Colon (tissue), 2 donors: ENCODE measurements around the gene TNS1.

Source experiments
- FAIRE-seq: peaks from 2 replicates; lab custom pipeline; 2012; peaks lifted over from hg19 to GRCh38; lab: Jason Lieb, UNC
- donor health status: control.
- donor health status: control.

The TNS1 gene

DNA sequence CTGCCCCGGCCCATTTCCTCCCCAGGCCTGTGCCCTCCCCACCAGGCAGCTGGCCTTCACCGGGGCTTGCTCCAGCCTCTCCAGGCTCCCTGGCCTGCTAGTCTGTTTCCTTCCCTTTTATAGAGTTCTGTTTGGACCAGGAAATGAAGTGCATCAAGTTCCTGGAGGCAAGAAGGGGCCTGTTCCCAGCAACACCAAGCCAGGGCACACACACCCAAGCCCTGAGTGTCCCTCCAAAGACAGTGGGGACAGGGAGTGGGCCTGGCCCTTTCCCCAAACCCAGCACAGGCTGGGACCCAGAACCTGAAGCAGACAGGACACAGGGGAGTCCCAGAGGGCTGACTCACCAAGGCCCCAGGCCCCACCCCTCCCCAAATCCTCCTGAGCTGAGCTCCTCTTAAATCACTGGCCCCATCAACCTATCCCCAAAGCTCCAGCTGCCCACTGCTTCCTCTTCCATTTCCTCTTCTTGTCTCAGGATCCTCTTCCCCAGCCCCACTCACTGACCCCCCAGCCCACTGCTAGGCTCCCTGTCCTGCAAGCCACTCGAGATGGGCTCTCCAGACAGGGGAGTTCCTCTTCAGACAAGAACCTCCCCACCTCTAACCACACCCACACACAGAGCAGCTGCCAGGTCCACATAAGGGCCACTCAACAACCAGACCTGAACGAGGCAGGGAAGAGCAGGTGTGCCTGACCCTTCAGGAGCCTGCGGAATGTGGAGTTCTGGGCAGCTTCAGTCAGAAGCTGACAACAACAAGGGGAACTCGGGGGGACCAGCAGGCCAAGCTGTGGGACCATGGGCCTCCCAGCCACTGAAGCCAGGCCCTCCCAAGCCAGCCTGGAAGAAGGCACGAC is 74.2 kb downstream of the TNS1 start:
- FAIRE-seq = no peak

DNA sequence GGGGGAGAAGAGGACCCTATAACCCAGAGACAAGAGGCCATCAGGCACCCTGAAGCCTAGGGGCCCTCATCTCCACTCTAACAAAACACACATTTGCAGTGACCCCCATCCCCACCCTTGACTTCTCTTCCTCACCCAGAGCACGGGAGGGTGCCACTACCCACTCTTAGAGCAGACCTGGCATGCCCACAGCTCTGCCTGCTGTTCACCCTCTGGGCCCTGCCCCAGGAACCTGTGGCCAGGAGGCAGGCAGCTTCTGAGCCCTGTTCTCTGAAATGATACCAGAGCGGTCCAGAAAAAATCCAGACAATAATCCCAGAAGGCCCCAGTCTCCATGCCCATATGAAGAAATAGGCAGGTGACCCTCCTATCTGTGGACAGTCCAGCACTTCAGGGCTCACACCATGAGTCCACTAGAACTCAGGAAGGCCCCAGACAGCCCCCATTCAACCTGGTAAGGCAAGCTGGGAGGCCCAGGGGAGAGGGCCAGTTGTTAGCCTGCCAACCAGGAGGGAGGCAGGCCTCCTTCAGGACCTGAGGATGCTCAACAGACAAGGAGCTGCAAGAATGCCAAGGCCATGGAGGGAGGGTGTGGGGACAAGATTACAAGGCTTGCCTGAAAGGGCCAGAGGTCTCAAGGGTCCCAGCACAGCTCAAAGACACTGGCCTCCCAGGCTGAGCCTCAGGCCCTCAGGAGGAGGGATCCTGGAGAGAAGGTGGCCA is 75.0 kb downstream of the TNS1 start:
- no peak for FAIRE-seq

DNA sequence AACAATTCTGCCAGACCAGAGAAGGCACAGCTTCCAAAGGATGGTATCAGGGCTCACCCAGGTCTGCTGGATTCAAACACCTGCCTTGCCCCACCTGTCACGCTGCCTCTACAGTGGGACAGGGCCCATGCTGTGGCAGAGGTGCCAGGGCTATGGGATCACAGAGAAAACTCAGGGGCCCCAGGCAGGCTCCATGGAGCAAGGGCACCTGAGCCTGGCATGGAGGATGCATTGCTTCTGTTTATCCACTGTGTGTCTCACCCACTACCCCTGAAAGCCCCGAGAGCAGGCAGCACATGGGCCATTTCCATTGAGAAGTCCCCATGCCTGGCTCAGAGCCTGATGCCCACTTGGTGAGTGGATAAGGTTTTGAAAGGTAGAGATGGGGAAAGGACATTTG is 76.0 kb downstream of the TNS1 start:
- FAIRE-seq = no peak

DNA sequence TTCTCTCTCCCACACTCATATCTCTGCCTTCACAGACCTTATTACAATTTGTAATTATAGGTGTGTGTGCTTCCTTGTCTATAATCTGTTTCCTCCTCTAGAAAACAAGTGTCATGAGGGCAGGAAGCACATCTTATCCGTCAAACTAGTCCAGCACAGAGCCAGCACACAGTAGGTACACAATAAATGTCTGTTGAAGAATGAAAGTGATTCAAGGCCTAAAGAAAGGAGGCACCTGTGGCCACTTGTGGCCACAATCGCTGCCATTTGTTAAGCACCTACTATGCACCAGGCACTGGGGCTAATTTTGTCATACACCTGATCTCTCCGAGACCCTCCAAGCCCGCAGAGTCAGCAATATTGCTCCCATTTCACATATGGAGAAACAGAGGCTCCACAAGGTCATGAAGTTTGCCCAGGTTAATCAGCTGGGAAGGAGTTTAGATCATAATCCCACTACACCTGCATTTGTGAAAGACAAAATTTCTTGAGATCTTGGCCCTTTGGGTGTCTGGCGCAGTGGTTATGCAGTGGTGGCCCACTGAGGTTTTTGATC is 78.4 kb downstream of the TNS1 start:
- FAIRE-seq = no peak

DNA sequence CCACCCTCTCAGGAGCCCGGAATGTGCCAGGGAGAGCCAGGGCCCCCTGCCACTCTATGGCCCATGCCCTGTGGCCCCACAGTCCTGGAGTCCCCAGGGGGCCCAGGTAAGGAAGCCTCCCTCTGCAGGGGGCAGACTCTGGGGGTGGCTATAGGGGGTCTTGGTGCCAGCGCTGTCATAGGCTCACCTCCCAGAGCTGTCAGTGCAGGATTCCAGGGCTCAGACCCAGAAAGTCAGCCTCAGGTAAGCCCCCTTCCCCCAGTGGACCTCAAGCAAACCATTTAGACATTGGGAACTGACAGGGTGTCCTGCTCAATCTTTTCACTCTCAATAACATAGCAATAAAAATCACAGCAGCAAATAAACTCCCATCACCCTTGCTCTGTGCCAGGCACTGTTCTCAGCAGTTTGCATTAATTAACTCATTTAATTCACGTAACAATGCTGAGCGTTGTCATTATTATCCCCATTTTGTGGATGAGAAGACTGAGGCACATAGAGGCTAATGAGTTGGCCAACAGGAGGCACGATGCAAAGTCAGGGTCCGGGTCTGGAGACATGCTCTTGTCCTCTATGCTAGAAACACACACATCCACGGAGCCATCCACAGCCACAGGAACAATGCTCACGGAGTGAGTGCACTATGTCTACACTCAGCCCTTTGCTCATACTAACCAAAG is 79.6 kb downstream of the TNS1 start:
- no peak for FAIRE-seq

DNA sequence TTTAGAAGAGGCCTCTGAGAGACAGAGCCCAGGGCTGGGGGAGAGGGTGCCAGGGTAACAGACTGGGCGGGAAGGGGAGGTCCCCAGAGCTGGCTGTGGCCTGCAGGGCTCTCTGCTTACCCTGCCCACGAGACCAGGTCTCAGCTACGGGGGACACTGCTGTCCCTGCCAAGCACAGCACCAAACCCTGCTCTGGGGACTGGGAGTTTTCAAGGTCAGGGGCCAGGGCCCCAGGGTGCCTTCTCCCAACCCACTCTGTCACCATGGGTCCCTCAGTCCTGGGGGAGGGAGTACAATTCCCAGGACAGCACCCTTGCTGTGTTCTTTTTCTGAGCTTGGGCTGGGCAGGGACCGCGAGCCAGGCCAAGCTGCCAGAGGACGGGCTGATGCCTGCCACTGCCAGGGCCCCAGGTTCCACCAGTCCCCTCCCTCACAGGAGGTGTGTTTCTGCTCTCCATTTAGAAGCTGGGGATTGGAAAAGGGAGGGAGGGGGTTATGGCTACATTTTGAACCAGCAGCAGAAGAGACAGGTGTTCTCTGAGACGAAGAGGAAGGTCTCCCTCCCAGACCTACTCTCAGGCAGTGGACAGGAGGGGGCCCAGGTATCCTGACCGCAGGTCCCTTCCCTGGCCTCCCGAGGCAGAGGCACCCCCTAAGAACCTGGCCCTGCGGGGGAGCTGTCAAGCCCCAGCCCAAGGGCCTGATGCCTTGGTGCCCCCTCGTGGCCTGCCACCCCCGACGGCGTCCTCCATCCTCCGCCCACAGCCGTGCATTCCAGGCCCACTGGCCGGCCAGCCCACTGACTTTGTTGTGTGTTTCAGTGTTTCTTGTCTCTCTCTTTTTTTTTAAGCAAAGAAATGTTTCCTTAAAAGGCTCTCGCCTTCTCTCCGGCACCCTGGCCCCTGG is 80.4 kb downstream of the TNS1 start:
- FAIRE-seq = no peak

DNA sequence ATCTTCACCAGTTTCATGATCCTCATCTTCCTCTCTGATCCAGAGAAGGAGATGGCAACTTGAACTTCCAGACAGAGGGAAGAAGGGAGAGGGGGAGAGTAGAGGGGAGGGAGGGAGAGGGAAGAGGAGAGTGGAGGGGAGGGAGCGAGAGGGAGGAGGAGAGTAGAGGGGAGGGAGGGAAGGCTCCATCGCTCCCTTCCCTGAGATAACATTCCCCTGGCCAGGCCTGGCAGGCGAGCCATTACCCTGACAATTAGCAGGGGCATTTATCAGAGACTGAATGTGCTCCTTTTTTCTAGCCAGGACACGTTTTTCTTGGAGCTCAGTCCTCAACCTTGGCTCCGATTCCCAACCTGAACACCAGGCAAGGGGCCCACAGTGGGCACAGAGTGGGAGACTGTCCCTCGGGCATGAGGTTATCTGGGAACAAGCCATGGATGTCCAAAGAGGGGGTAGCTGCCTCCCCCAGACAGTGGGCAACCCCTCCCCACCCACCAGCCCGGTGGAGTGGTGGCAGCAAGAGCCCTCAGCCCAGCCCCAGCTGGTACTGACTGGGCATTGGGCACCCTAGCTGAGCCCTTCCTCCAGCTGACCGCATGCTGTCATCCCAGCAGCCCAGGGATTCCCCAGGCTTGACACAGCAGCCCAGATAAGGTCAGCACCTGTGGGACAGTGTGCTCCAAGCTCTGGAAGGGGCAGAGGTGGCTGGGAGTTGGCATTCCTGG is 81.8 kb downstream of the TNS1 start:
- FAIRE-seq = no peak

DNA sequence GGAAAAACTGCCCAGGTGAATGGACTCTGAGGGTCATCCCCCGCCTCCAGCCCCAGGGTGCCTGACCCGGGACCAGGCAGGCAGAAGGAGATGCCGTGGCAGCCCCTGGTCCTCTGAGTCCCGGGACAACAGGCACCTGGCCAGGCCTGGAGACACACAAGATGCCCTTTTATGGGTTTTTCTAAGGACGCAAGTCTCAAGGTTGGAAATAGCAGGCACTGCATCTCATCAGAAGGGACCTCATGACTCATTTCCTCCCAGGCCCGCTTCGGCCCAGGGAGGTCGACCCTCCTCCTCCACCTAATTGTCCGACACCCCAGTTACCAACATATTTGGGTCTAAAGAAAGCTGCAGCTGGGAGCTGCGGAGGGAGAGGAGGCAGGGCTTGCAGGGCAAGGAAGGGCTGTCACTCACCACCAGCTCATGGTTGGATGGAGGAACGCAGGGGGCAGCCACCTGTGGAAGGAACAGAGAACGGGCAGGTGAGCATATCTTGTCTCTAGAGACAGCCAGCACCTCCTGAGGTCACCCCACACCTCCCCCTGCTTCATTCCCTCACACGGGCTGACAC is 82.9 kb downstream of the TNS1 start:
- FAIRE-seq = no peak

DNA sequence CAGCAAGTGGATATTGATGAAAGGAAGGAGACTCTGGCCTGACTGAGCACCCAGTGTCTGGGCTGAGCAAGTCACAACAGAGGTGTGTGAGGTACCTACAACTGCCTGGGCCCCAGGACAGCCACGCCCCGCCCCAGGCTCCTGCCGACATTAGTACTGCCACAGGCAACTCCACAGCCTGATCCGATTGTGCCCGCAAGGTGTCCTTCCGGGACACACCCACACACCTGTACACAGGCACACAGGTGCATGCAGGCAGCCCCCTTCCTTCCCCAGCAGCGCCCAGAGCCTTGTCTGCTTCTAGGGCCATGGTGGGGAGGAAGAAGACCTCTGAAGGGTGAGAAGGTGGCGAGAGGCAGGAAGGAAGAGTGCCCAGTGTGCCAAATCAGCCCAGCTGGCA is 83.6 kb downstream of the TNS1 start:
- FAIRE-seq = no peak

DNA sequence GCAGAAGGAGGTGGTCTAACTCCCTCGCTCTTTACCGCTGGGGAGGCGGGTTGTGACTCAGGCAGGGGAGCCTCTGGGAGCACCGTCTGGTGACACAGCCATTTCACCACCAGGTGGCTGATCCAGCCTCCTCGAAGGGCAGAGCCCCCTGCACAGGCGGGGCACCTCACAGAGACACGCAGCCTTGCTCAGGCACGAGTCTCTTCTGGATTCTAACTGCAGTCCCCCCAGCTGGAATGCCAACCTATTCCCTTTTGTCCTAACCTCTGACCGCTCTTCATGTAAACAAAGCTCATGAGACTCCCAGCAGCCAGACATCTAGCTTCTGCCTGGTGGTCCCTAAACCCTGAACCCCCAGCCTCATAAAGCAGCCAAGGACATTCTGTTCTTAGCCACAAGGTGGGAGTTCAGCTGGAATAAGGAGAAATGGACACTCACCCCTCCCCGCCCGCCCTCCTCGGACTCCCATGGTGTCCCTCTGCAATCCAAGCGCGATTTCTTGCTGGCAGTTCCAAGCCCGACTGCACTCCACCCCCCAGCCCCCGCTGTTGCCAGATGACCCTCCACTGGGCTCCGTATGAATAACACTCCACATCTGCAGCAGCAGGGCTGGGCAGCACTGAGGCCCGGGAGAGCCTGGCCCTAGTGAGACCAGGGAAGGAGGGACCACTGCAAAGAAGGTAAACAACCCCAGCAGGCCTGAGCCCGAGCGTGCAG is 84.3 kb downstream of the TNS1 start:
- FAIRE-seq = no peak

DNA sequence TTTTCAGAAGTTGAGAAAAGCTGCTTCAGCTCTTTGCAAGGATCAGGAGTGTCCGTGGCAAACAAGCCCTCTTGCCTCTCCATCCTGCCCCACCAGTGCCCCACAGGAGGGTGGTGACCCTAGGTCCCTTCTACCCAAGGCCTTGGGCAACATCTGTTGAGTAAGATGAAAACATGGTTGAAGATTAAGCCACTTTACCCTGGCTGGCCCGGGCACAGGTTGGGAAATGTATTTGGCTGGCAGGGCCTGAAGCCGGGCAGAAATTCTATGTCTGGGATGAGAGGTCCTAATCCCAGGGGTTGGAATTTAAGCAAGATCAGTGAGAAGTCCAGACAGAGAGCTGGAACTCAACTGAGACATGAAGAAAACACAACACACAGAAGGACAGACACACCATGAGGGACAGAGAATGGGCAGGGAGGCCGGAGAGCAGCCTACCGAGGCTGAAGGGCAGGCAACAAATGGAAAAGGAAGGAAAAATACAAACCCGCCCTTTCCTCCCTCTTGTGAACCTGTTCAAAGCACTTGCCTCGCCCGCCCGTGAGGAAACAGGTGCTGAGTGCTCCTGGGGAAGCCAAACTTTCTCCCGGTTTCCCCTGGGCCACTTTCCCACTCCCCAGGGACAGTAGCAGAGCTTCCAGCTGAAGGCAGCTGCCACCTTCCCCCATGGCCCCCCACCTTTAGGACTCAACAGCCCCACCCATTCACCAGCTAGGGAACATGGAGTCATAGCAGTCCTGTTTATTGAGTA is 86.1 kb downstream of the TNS1 start:
- no peak for FAIRE-seq

DNA sequence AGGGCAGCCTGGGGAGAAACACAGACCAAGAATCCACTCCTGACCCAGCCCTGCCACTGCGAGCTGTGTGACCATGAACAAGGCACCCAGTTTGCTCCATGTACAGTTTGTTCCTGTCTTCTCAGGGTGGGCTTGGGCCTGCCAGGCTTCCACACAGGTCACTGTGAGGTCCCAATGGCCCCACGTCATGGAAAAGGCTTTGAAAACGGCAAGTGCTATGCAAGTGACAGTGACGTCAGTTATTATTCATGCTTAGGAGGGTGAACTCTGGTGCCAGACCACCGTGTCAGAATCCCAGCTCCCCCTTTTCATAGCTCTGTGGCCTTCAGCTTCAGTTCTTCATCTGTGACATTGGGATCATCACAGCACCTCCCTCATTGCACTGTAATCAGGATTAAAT is 87.1 kb downstream of the TNS1 start:
- FAIRE-seq = no peak

DNA sequence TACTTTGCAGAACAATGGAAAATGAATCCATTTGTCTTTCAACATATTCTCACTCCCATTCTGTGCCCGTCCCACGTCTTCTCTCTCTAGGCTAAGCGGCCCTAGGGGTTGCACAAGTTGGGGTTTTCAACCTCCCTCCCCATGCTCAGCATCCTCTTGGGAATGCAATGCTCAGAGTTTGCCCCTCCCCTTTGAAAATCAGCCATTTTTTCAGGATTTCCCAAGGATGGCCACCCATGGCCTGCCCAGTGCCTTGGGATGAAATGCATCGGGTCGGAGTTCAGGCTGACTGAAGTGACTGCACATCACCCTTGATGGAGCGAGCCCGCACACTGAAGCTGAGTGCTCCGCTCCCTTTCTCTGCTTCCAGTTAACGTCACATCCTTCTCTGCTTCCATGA is 87.9 kb downstream of the TNS1 start:
- FAIRE-seq = no peak

DNA sequence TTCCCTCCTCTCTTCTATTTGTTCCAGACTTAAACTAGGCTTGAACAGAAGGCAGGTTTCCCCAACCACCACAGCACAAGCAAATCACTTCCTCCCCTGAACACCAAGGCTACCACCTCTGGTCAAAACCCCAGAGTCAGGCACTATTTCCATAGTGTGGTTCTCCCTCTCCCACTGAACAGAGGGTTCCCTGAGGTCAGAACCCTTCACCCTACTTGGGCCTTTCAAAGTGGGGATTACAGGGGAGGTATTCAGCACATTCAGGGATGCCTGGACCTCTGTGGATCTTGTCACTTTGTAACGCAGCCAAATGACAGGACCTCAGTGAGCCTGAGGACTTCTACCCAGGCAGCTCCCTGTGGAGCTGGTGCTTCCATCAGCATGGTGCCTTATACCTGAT is 88.7 kb downstream of the TNS1 start:
- no peak for FAIRE-seq

DNA sequence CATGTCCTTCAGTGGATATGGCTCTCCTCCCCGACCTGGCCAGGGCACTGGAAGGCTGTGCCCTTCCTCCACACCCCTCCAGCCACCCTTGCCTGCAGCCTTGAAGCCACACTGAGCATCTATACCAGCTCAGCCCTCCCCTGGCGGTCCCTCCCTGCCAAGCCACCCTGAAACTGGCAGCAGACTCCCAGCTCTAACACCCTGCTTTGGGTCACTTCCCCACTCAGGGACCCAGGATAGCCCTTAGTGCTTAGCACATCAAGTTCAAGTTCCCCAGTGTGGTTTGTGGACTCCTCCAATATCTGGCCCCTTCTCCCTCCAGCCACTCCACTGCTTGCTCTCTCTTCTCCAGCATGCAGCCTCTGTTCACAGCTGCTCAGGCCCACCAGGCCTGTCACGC is 89.4 kb downstream of the TNS1 start:
- no peak for FAIRE-seq

DNA sequence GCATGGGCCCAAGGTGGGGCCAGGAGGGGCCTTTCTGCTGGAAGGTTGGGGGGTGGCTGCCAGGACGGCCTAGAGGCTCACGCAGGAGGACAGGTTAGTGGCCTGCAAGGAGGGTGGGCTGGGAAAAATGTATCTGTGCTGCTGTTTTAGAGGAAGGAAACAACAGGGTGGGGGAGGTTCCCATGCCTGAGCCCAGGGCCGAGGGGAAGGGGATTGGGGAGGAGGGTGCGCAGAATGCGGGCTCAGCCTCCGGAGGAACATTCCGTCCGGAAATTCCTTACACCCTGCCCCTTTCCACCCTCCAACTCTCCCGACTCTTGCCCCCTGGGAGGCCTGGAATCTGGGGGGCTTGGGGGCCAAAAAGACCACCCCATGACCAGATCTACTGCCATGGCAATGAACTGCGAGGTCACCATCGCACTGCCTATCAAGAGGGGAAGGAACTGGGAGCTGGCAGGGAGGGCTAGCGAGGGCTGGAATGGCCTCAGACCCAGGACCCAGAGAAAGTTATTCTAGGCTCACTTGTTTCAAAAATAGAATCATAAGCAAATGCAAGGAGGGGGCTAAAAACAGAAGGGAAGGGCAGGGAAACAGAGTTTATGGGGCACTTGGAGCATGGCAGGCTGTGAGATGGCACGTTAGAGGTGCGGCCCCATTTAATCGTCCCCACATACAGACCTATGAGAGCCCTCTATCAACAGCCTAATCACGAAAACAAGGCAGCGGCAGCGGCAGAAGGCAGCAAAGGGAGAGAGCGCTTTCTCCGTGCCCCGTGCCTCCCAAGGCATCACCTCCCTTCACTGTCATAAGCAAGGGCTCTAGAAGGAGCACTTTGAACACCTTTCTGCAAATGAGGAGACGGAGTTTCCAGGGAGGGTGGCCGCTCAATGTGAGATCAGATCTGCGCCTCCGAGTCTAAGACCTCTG is 90.4 kb downstream of the TNS1 start:
- FAIRE-seq = no peak

DNA sequence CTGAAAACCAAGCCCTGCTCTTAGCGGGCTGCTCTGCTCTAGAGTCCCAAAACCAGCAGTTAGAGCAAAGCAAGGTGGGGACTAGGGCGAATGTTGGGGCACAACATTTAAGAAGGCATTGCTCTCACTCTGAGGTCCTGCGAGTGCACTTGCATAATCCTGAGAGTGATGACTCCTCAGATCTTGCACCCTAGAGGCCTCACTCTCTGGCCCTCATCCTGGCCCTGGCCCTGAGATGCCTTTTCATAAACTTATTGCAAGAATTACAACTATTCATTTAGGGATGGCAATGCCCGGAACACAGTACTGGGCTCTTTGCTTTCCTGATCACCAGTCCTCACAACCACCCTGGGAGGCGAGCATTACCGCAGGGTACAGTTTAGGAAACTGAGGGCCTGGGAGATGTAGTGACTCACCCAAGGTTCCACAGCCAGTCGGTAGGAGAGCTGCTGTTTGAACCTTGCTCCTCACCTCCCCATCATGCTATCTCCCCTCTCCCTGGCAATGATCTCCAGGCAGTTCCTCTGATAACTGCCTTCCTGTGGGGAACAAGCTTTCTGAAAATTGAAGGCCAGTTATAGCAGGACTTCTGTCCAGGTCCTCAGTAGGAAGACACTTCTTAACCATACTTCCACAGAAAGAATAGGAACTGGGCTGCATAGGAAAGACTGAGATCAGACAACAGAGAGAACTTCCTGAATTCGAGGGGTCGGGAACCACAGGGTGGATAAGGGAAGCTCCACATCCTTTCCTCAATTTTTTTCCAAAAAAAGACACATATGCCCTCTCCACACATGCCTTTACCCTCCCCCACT is 91.3 kb downstream of the TNS1 start:
- FAIRE-seq = no peak
